AG09319 (cell line): ENCODE results near the gene DCAF10.
"Not testable (repeated sequence)": the region's sequence is repeated elsewhere in the genome, so short reads cannot be mapped to it uniquely, and the experiment has no call there.

Experiments used
- DNase-seq: peaks from one replicate; pipeline ENCODE4 v3.0.0-alpha.2; 2010; ENCODE audit warnings: low read depth; ENCODE audit errors: extremely low read depth
- CTCF ChIP-seq: IDR thresholded peaks from 2 replicates; pipeline ENCODE4 v1.5.1; 2011; ENCODE audit warnings: low read depth, mild to moderate bottlenecking, inconsistent platforms, low read length, moderate library complexity

Gene DCAF10

GRCh38 chr9:37760416-37761161, 40.0 kb upstream of the DCAF10 start:
- DNase-seq: no peak
- TF ChIP-seq CTCF: no peak

GRCh38 chr9:37761511-37761910, 39.1 kb upstream of the DCAF10 start:
- no peak for DNase-seq

GRCh38 chr9:37765263-37765662, 35.3 kb upstream of the DCAF10 start:
- not testable (repeated sequence) for DNase-seq

More at GRCh38 chr9:37761511-37761910, 39.1 kb upstream of the DCAF10 start:
- TF ChIP-seq CTCF: no peak

GRCh38 chr9:37769306-37769705, 31.3 kb upstream of the DCAF10 start:
- no peak for DNase-seq
- TF ChIP-seq CTCF: no peak

- DNase-seq: no peak
- no peak for TF ChIP-seq CTCF
Measured at GRCh38 chr9:37769995-37770394, 30.6 kb upstream of the DCAF10 start.

GRCh38 chr9:37775216-37775919, 25.2 kb upstream of the DCAF10 start:
- no peak for DNase-seq
- TF ChIP-seq CTCF: no peak

GRCh38 chr9:37776328-37776727, 24.3 kb upstream of the DCAF10 start:
- DNase-seq: no peak
- no peak for TF ChIP-seq CTCF

GRCh38 chr9:37778534-37778933, 22.1 kb upstream of the DCAF10 start:
- TF ChIP-seq CTCF: no peak
- DNase-seq: no peak
